Mononuclear cell (primary cell): ENCODE results near the gene CABP7. TPM values are rescaled to one million over a fixed set of nuclear protein-coding genes. Genes with fewer than 3 reads are reported as not detected.

Experiments
- H3K27me3 ChIP-seq: 2 replicates; pipeline ENCODE4 v1.6.0; 2011; ENCODE audit warnings: low read length, control low read depth; ENCODE audit not compliant: insufficient read depth
- H3K4me1 ChIP-seq: 2 replicates; pipeline ENCODE4 v1.5.1; 2011; ENCODE audit warnings: mild to moderate bottlenecking, low read length, control low read depth; ENCODE audit not compliant: insufficient read depth
- H3K4me3 ChIP-seq: 2 replicates; pipeline ENCODE4 v1.5.1; 2011; ENCODE audit warnings: mild to moderate bottlenecking, low read length, moderate library complexity
- H3K9me3 ChIP-seq: 2 replicates; pipeline ENCODE4 v1.5.1; 2011; ENCODE audit warnings: low read depth, mild to moderate bottlenecking, control low read depth, low read length
- total RNA-seq: library from RNA; depleted of rRNA; stranded (reverse); fragments of >200 nt; gene quantifications from one replicate; pipeline ENCODE4 v1.2.3, GENCODE V29; 2012

CABP7 gene
- total RNA-seq, 1 donor: 0.21 TPM

DNA sequence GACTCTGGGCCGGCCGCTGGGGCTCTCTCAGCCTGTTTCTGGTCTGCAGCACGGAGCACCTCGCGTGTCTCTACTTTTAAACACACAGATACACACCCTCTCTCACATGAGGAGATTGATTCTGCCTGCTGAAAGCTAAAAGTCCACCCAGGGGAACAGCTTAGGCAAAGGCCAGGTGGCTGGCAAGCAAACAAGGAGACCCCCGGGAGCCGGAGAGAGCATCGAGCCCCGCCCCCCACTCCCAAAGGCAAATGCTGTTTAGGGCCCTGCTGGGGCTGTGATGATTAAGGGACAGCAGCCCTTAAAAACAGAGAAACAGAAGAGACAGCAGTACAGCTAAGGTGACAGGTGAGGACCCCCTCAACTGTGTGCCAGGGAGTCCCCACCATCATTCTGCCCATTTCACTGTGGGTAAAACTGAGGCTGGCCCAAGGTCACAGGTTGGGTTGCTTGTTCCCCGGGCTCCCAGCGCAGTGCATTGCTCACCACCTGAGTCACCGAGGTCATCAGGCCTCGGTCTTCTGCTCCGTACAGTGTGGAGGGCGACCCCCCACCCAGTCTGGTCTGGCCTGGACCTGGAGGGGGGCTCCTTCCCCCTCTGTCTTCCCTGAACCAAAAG is 6.8 kb downstream of the CABP7 start:
- Histone ChIP-seq H3K9me3 (no peaks in the 10 kb centered on the region), H3K27me3 (peaks cover 2% of the 10 kb centered on the region), H3K4me3 (no peak overlapping the region), H3K4me1 (no peaks in the 10 kb centered on the region)

DNA sequence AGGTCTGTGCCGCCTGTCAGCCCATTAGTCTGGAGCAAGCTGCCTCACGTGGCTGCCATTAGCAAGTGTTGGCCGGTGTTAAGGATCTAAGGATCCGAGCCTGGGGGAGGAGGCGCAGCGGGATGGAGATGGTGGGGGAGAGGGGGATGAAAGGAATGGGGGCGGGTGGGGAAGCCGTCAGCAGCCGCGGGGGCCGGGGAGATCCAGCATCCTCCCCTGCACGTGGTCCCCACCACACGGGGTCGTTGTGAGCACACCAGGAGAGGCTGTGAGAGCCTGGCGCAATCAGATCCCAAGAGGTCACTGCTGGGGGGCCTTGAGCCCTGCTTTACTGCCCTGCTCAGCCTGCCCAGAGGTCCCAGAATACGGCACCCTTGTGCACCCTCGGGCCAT is 7.3 kb downstream of the CABP7 start:
- Histone ChIP-seq H3K4me1 (no peaks in the 10 kb centered on the region), H3K27me3 (no peaks in the 10 kb centered on the region), H3K4me3 (no peak overlapping the region), H3K9me3 (no peaks in the 10 kb centered on the region)

DNA sequence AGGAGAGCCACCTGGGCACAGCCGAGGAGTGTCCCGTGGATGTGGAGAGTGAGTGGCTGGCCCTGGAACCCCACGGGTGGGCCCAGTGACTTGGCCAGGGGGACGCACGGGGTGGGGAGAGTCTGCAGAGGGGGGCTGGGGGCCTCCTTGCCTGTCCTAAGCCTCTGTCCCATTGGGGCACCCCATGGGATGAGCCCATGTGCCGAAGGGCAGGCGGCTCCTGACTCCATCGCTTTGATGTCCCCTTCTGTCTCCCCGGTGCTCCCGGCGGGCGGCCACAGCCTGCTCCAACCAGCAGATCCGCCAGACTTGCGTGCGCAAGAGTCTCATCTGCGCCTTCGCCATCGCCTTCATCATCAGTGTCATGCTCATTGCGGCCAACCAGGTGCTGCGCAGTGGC is 9.4 kb downstream of the CABP7 start:
- Histone ChIP-seq H3K4me3 (no peak overlapping the region), H3K4me1 (no peaks in the 10 kb centered on the region), H3K27me3 (no peaks in the 10 kb centered on the region), H3K9me3 (no peaks in the 10 kb centered on the region)

DNA sequence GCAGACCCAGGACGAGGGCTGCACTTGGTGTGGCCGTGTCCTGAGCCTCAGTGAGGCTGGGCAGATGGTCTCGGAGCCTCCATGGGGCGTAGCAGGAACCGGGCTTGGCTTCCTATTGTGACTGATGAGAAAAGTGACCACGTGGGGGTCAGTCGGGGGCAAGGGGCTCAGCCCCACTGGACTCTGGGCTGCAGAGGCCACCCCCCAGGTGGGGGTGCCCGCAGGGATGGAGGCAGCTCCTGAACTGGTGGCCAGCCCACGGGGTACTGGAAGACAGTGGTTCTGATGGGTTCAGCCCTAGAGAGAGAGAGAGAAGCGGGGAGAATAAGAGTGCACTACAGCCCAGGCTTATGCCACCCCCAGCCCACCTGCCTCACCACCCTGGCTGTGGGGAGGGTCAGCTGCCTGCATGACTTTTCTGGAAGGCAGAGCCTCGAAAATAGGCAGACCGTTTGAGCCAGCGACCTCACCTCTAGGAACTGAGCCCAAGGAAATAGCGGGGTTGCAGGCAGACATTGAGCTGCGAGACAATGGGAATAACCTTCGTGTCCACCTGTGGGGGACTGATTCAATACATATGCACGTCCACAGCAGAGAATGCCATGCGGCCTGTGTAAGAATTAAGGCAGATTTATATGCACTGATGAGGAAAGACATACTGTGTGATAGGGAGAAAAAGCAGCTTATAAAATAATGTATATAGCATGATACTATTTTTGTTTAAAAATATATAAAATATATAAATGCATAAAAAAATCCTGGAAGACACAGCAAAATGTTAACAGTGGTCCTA is 11.5 kb downstream of the CABP7 start:
- Histone ChIP-seq H3K4me3 (no peak overlapping the region), H3K27me3 (no peaks in the 10 kb centered on the region), H3K9me3 (no peaks in the 10 kb centered on the region), H3K4me1 (no peaks in the 10 kb centered on the region)

DNA sequence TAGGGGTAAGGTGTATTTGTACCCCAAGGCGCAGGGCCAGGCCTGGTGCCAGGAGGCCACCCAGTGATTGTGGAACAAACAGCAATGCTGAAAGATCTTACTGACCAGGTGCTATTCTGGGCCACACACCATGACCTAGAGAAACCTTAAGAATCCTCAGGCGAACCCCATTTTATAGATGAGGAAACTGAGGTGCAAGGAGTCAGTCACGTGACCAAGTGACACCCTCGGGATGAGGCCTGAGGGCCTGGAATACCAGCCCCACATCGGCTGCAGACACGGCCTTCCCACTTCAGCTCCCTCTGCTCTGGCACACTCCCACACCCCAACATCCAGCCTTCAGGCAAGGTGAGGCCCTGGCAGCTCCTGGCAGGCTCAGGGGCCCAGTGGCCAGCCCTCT is 13.1 kb downstream of the CABP7 start:
- Histone ChIP-seq H3K4me1 (no peaks in the 10 kb centered on the region), H3K9me3 (no peaks in the 10 kb centered on the region), H3K27me3 (no peaks in the 10 kb centered on the region), H3K4me3 (no peak overlapping the region)

DNA sequence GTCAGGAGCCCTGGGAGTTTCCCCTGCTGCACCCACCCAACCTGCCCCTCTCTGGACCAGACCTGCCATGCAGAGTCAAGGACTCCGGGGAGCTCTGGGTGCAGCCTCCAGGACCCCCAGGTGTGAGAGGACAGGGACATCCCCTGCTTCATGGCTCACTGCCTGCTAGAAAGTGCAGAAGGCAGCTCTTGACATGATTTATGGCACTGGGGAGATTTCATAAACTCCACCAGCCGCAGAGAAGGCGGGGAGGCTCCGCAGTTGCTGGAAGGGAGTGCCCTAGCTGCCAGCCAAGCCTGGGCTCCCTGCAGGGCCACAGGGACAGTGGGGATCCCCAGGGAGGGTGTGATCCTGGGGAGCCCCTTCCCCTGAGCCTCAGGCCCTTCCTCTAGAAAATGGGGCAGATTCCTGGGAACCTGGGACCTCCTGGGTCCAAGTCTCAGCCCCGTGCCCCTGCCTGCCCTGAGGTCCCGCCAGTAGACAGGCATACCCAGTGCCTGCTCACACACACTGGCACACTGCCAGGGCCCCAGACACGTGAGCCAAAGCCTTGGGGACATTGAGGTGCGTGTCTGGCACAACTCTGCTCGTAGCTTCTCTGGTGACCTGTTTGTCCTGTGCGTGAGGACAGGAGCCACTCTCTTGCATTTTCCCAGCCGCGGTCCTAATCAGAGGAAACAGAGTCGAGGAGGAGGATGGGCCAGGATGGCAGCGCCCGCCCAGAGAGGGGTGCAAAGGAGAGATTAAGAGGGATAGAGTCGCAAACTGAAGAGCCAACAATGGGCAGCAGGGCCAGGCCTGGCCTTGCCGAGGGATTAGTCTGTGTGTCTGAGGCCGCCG is 13.8 kb downstream of the CABP7 start:
- H3K9me3 ChIP-seq: no peaks in the 10 kb centered on the region
- no peaks in the 10 kb centered on the region for H3K27me3 ChIP-seq
- H3K4me1 ChIP-seq: no peaks in the 10 kb centered on the region
- H3K4me3 ChIP-seq: no peak overlapping the region

DNA sequence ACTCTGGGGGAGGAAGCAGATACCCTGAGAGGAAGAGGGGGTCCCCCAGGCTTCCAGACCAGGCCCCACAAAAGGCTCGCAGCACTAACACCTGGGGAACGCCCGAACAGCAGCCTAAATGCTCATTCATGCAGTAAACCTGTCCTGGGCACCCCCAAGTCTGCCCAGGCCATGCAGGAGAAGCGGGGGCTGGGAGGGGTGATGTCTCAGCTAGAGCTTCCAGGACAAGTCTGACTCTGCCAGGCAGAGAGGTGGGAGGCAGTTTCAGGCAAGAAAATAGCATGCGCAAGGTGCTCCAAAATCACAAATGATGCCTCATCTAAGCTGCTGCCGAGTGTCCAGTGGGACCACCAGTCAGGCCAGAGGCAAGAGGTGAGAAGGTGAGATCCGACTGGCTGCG is 14.6 kb downstream of the CABP7 start:
- no peaks in the 10 kb centered on the region for H3K4me1 ChIP-seq
- H3K27me3 ChIP-seq: no peaks in the 10 kb centered on the region
- no peaks in the 10 kb centered on the region for H3K9me3 ChIP-seq
- H3K4me3 ChIP-seq: no peak overlapping the region

DNA sequence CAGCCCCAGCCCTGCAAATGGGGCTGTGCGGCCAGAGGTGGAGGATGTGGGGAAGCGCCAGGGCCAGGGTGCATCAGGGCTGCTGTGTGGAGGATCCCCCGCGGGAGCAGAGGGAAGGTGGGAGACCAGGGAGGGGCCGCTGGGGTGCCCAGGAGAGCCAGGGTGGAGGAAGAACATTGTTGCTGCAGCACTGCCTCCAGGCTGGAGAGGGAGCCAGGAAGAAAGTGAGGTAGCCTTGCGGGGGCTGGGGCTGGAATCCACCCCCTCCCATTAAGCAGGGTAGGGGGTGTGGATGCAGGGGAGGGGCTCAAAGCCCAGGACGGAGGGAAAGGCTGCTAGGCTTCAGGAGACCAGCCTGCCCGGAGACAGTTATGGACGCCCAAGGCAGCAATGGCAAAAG is 15.0 kb downstream of the CABP7 start:
- H3K4me1 ChIP-seq: no peaks in the 10 kb centered on the region
- H3K27me3 ChIP-seq: no peaks in the 10 kb centered on the region
- H3K9me3 ChIP-seq: no peaks in the 10 kb centered on the region
- no peak overlapping the region for H3K4me3 ChIP-seq

DNA sequence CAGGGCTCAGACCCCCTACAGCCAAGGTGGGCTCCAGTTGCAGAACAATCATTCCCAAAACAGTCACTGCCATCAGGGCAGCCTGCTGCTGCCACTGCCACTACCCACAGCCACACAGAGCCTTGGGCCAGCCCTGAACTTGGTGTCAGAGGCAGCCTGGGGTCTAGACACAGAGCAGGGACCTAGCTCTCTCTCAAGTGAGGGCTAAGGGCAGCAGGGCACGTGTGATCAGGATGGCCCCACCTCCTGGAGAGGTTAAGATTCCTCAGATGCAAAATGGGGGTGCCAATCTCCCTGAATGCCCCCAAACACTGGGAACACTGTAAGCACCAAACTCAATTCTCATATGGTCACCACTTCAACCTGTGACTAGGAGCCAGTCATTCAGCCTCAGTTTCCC is 15.6 kb downstream of the CABP7 start:
- H3K4me1 ChIP-seq: no peaks in the 10 kb centered on the region
- H3K9me3 ChIP-seq: no peaks in the 10 kb centered on the region
- no peak overlapping the region for H3K4me3 ChIP-seq
- H3K27me3 ChIP-seq: no peaks in the 10 kb centered on the region

DNA sequence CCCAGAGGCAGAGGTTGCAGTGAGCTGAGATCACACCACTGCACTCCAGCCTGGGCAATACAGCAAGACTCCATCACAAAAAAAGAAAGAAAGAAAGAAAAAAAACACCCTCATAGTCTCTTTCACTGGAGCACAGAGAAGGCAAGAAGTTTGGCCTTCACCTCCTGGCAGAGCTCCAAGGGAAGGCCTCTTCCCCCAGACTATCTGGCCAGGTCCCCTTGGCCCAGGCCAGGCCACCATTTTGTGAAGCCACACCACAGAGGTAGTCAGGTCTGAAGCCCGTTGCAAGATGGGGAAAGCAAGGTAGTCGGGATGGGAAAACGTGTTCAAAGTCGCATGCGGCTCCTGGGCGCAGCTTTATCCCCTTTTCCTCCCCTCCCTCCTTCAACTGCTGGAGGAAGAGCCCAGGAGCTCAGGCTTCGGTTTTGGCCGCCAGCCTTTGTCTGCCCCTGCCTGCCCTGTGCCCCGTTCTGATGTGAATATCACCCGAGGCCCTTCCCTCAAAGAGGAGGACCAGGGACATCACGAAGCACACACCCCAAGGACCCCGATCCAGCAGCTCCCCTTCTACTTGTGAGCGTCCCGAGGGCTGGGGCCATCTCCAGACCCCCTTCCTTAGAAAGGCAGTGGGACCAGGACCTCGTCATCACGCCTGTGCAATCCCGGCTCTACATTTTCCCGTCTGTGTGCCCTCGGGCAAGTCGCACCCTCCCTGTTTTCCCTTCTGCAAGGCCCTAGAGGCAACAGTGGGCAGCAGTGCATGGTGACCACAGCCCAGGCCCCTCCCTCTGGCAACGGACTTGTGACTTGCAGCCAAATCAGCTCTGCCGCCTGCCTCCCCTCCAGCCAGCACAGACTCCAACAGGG is 17.7 kb downstream of the CABP7 start:
- Histone ChIP-seq H3K4me3 (no peak overlapping the region), H3K27me3 (no peaks in the 10 kb centered on the region), H3K4me1 (no peaks in the 10 kb centered on the region), H3K9me3 (no peaks in the 10 kb centered on the region)

DNA sequence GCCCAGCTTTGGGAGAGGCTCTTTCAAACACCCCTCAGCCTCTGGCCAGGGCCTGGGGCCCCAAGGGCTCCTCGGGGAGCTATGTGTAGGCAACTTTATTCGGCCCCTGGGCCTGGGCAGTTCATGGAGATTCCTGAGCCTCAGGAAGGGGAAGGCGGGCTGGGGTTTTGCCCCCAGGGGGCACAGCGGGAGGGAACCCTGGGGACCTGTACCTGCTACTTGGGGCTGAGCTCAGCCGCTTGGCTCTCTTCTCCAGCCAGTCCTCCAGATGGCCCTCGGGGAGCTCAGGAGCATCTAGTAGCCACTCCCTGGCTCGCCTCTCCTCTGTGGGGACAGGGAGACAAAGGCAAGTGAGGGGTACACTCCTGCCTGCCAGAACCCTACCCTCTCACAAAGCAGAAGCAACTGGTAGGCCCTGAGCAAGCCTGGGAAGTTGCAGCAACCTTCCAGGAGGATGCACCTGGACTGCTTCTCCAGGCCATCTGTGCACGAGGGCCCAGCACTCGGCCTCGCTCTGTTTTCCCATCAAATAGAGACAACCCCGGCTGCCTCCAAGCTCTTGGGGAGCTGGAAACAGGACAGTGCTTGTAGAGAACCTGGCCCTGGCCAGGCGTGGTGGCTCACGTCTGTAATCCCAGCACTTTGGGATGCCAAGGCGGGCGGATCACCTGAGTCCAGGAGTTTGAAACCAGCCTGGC is 18.5 kb downstream of the CABP7 start:
- no peak overlapping the region for H3K4me3 ChIP-seq
- H3K9me3 ChIP-seq: no peaks in the 10 kb centered on the region
- no peaks in the 10 kb centered on the region for H3K27me3 ChIP-seq
- H3K4me1 ChIP-seq: no peaks in the 10 kb centered on the region

DNA sequence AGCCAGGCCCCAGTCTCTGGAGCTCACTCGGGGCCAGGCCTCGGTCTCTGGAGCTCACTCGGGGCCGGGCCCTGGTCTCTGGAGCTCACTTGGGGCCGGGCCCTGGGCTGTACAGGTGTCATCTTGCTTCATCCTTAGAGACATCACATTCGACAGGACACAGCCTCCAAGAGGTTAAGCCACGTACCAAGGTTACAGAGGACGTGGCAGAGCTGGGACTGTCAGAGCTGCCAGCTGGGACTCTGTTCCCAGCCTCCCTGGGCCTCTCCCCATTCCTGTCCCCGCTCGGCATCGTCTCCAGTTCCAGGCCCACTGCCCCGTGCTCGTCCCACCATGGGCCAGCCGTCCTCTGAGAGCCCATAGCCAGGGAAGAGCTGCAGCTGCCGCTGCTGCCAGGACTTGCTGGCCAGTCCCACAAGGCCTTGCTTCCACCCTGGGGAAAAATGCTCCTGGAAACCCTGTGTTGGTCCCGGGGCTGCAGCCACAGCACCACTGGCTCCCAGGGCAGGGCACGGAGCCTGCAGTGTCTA is 19.6 kb downstream of the CABP7 start:
- H3K4me3 ChIP-seq: no peak overlapping the region
- H3K27me3 ChIP-seq: no peaks in the 10 kb centered on the region

DNA sequence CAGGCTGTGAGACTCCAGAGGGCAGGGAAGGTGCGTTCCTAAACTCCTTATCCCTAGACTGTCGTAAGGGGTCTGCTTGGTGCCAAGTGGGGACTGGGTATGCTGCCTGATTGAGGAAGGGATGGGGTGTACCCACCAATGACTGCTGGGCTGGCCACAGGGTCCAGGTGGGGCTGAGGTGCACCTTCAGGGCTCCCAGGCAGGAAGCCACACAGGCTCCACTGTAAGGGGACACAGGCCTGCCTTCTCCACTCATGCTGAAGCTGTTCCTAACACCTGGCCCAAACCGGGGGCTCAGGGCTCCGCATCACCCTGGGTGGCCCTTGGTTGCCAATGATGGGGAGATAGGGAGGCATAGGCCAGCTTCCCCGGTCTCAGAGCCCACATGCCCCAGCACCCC is 20.4 kb downstream of the CABP7 start:
- no peak overlapping the region for H3K4me3 ChIP-seq
- no peaks in the 10 kb centered on the region for H3K9me3 ChIP-seq
- no peaks in the 10 kb centered on the region for H3K4me1 ChIP-seq
- no peaks in the 10 kb centered on the region for H3K27me3 ChIP-seq

More for the DNA sequence above, 19.6 kb downstream of the CABP7 start:
- no peaks in the 10 kb centered on the region for H3K4me1 ChIP-seq
- no peaks in the 10 kb centered on the region for H3K9me3 ChIP-seq

DNA sequence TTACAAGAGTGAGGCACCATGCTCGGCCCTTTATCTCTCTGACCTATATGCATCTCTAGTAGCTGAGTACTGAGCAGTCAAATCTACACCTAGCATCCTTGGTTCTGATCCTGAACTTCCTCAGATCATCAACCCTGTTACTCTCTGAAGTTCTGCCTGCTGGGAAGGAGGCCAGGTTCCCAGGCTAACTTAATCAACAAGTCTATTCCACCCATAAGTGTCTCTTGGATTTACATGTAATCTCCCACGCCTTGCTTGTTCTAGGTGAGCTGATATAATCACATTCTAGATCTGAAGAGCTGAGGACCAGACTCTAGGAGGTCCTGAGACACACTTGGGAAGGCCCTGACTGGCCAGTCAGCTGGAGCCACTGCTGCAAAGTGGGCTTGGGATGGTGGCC is 22.1 kb downstream of the CABP7 start:
- Histone ChIP-seq H3K4me3 (no peak overlapping the region), H3K27me3 (no peaks in the 10 kb centered on the region), H3K4me1 (no peaks in the 10 kb centered on the region), H3K9me3 (no peaks in the 10 kb centered on the region)
